Skeletal muscle satellite cell (primary cell): ENCODE results near the gene RPS6KA3.

Experiments used
- H3K27me3 ChIP-seq: 2 replicates; pipeline ENCODE4 v1.7.0; 2013; ENCODE audit warnings: low read length; ENCODE audit not compliant: control insufficient read depth, insufficient read depth
- H3K36me3 ChIP-seq: 2 replicates; pipeline ENCODE4 v1.7.0; 2013; ENCODE audit warnings: mild to moderate bottlenecking, control low read depth, low read length; ENCODE audit not compliant: insufficient read depth
- H3K4me1 ChIP-seq: 2 replicates; pipeline ENCODE4 v1.7.0; 2013; ENCODE audit warnings: low read length; ENCODE audit not compliant: control insufficient read depth, insufficient read depth
- H3K4me2 ChIP-seq: 2 replicates; pipeline ENCODE4 v1.7.0; 2013; ENCODE audit warnings: mild to moderate bottlenecking, low read length
- H3K4me3 ChIP-seq: 2 replicates; pipeline ENCODE4 v1.7.0; 2013; ENCODE audit warnings: low read length
- H3K9ac ChIP-seq: 2 replicates; pipeline ENCODE4 v1.7.0; 2013; ENCODE audit warnings: mild to moderate bottlenecking, low read depth, low read length, moderate library complexity
- H3K9me3 ChIP-seq: replicated peaks from 2 replicates; pipeline ENCODE4 v1.7.0; 2013; ENCODE audit warnings: mild to moderate bottlenecking, control low read depth, low read length

Gene RPS6KA3

GRCh38 chrX:20215565-20215964 lies 51.1 kb downstream of the RPS6KA3 start:
- H3K9me3 ChIP-seq, result no peaks in the 10 kb centered on the region
- H3K4me3 ChIP-seq, result no peak overlapping the region
- H3K4me2 ChIP-seq, result no peak overlapping the region
- H3K4me1 ChIP-seq, result peaks cover 7% of the 10 kb centered on the region
- no peak overlapping the region for H3K9ac ChIP-seq
- no peaks in the 10 kb centered on the region for H3K36me3 ChIP-seq
- no peaks in the 10 kb centered on the region for H3K27me3 ChIP-seq

GRCh38 chrX:20212486-20213089 lies 54.1 kb downstream of the RPS6KA3 start:
- no peak overlapping the region for H3K4me3 ChIP-seq
- H3K4me1 ChIP-seq, result no peaks in the 10 kb centered on the region
- no peaks in the 10 kb centered on the region for H3K9me3 ChIP-seq
- H3K4me2 ChIP-seq, result no peak overlapping the region
- H3K27me3 ChIP-seq, result no peaks in the 10 kb centered on the region
- H3K36me3 ChIP-seq, result peaks cover 5% of the 10 kb centered on the region
- H3K9ac ChIP-seq, result no peak overlapping the region

GRCh38 chrX:20211261-20211786 lies 55.4 kb downstream of the RPS6KA3 start:
- H3K36me3 ChIP-seq, result peaks cover 7% of the 10 kb centered on the region
- no peak overlapping the region for H3K4me2 ChIP-seq

GRCh38 chrX:20205927-20206708 lies 60.6 kb downstream of the RPS6KA3 start:
- H3K4me3 ChIP-seq, result no peak overlapping the region
- H3K36me3 ChIP-seq, result peaks cover 7% of the 10 kb centered on the region
- no peaks in the 10 kb centered on the region for H3K9me3 ChIP-seq
- H3K9ac ChIP-seq, result no peak overlapping the region
- no peaks in the 10 kb centered on the region for H3K27me3 ChIP-seq
- H3K4me1 ChIP-seq, result no peaks in the 10 kb centered on the region
- H3K4me2 ChIP-seq, result no peak overlapping the region

More at GRCh38 chrX:20211261-20211786, 55.4 kb downstream of the RPS6KA3 start:
- no peaks in the 10 kb centered on the region for H3K9me3 ChIP-seq
- H3K27me3 ChIP-seq, result no peaks in the 10 kb centered on the region
- no peaks in the 10 kb centered on the region for H3K4me1 ChIP-seq
- H3K9ac ChIP-seq, result no peak overlapping the region
- no peak overlapping the region for H3K4me3 ChIP-seq

GRCh38 chrX:20204351-20204750 lies 62.4 kb downstream of the RPS6KA3 start:
- Histone ChIP-seq H3K27me3 (no peaks in the 10 kb centered on the region), H3K36me3 (peaks cover 7% of the 10 kb centered on the region), H3K9ac (no peak overlapping the region), H3K4me3 (no peak overlapping the region), H3K4me1 (no peaks in the 10 kb centered on the region), H3K4me2 (no peak overlapping the region), H3K9me3 (no peaks in the 10 kb centered on the region)

DNA sequence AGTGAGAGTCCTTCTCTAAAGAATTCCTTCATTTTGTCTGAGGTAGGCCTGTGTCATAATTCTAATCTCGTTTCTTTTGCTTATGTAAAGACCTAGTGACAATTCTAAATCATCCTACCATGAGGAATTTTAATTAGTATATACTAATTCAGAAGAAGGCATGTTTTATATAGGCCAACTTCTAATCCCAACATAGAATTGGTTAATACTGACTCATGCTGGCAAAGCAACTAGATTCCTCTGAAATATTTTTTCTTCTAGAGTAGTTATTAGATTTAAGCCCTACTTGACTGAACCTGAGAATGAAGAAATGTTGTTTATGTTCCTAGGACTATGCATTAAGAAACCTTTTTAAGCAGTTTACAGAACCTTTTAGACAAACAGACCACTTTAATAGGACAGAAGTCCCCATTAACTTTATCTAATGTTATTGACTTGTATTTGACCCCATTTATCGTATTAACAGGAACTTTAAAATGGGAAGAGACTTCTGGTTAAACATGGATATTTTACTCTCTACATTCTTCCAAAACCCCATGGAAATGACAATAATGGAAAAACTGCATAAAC lies 69.0 kb downstream of the RPS6KA3 start:
- Histone ChIP-seq H3K9ac (no peak overlapping the region), H3K4me3 (no peak overlapping the region), H3K4me2 (no peak overlapping the region), H3K36me3 (no peaks in the 10 kb centered on the region), H3K9me3 (no peaks in the 10 kb centered on the region), H3K27me3 (peaks cover 4% of the 10 kb centered on the region), H3K4me1 (no peaks in the 10 kb centered on the region)

DNA sequence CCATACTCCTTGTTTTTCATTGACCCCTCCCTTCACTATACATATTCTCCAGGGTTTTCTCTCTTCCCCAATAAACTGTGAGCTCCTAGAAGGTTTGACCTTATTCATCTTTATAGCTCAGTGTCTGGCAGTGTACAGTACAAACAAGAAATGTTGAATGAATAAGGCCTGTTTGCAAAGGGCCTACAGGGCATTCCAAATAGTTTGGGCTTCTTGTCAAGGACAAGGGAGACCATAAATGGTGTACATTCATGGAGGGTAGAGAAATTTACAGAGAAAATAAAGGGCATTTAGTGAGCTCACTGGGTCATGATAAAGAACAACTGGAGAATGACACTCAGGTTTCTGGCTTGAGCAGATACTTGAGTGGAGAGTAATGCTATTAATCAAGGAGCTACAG lies 77.5 kb downstream of the RPS6KA3 start:
- no peaks in the 10 kb centered on the region for H3K9me3 ChIP-seq
- no peaks in the 10 kb centered on the region for H3K4me1 ChIP-seq
- H3K4me2 ChIP-seq, result no peak overlapping the region

GRCh38 chrX:20181598-20182329 lies 84.9 kb downstream of the RPS6KA3 start:
- no peaks in the 10 kb centered on the region for H3K4me1 ChIP-seq
- H3K27me3 ChIP-seq, result no peaks in the 10 kb centered on the region
- H3K9ac ChIP-seq, result no peak overlapping the region
- no peaks in the 10 kb centered on the region for H3K9me3 ChIP-seq
- H3K4me3 ChIP-seq, result no peak overlapping the region
- H3K4me2 ChIP-seq, result no peak overlapping the region
- peaks cover 4% of the 10 kb centered on the region for H3K36me3 ChIP-seq

More for the DNA sequence above, 77.5 kb downstream of the RPS6KA3 start:
- Histone ChIP-seq H3K4me3 (no peak overlapping the region), H3K9ac (no peak overlapping the region), H3K36me3 (peaks cover 4% of the 10 kb centered on the region), H3K27me3 (no peaks in the 10 kb centered on the region)

- Histone ChIP-seq H3K36me3 (no peaks in the 10 kb centered on the region), H3K9me3 (no peaks in the 10 kb centered on the region), H3K9ac (no peak overlapping the region), H3K4me2 (no peak overlapping the region), H3K4me3 (no peak overlapping the region), H3K4me1 (no peaks in the 10 kb centered on the region), H3K27me3 (no peaks in the 10 kb centered on the region)
These were observed 89.6 kb downstream of the RPS6KA3 start for GRCh38 chrX:20177093-20177492.

DNA sequence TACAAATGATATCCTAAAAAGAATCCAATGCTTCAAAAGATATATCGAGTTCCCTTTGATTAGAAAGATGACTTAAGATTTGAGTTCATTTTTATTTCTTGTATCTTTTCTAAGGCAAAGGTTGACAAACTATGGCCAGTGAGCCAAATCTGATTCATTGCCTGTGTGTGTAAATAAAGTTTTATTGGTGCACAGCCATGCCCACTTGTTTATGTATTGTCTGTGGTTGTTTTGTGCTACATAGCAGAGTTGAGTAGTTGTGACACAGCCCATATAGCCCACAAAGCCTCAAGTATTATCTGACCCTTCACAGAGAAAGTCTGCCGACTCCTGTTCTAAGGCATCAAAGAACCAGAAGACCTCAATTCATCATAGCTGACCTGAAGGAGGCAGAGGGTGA lies 92.9 kb downstream of the RPS6KA3 start:
- H3K4me3 ChIP-seq, result no peak overlapping the region
- H3K27me3 ChIP-seq, result no peaks in the 10 kb centered on the region
- no peaks in the 10 kb centered on the region for H3K36me3 ChIP-seq
- no peaks in the 10 kb centered on the region for H3K4me1 ChIP-seq
- no peak overlapping the region for H3K9ac ChIP-seq
- H3K9me3 ChIP-seq, result no peaks in the 10 kb centered on the region
- H3K4me2 ChIP-seq, result no peak overlapping the region

- Histone ChIP-seq H3K4me1 (no peaks in the 10 kb centered on the region), H3K27me3 (no peaks in the 10 kb centered on the region), H3K4me2 (no peak overlapping the region), H3K9me3 (no peaks in the 10 kb centered on the region), H3K36me3 (peaks cover under 1% of the 10 kb centered on the region), H3K4me3 (no peak overlapping the region), H3K9ac (no peak overlapping the region)
These were observed 93.4 kb downstream of the RPS6KA3 start for GRCh38 chrX:20173313-20173712.
